ENCODE measurements around the gene ECEL1. TPM values are rescaled to one million over a fixed set of nuclear protein-coding genes. Genes with fewer than 3 reads are reported as not detected.

Gene ECEL1
- total RNA-seq, 3 donors from 2014 or later, result 0.16 to 0.24 TPM; not detected in 1

GRCh38 chr2:232493701-232494474 is 6.3 kb upstream of the ECEL1 start:
- Histone ChIP-seq H3K4me3 (no peak overlapping the region), H3K4me1 (ENCODE audit: low read depth) (no peaks in the 10 kb centered on the region), H3K36me3 (ENCODE audit: low read depth) (no peaks in the 10 kb centered on the region), H3K9me3 (no peaks in the 10 kb centered on the region)
- DNase-seq (peak in 1 of 3 donors; percentile 27), ATAC-seq (no peak)
- TF ChIP-seq CTCF (IDR thresholded peaks at IDR 0.05), result no peak
- intact Hi-C loops (cut with DNase I, micrococcal nuclease), result no loop called here

GRCh38 chr2:232492963-232493700 is 5.5 kb upstream of the ECEL1 start:
- H3K36me3 ChIP-seq (ENCODE audit: low read depth), result no peaks in the 10 kb centered on the region
- no peak for TF ChIP-seq CTCF (IDR thresholded peaks at IDR 0.05)
- H3K4me3 ChIP-seq, result no peak overlapping the region
- DNase-seq (peak in 1 of 3 donors; percentile 23), ATAC-seq (no peak)
- H3K9me3 ChIP-seq, result no peaks in the 10 kb centered on the region
- H3K4me1 ChIP-seq (ENCODE audit: low read depth), result no peaks in the 10 kb centered on the region
- intact Hi-C loops (cut with DNase I, micrococcal nuclease), result no loop called here

- intact Hi-C loops (cut with DNase I, micrococcal nuclease), result no loop called here
- no peak overlapping the region for H3K4me3 ChIP-seq
- TF ChIP-seq CTCF (IDR thresholded peaks at IDR 0.05), result no peak
- DNase-seq, result peak in 1 of 3 donors; percentile 5
- no peak for ATAC-seq
- no peaks in the 10 kb centered on the region for H3K36me3 ChIP-seq (ENCODE audit: low read depth)
- no peaks in the 10 kb centered on the region for H3K4me1 ChIP-seq (ENCODE audit: low read depth)
- no peaks in the 10 kb centered on the region for H3K9me3 ChIP-seq
These were observed 4.7 kb upstream of the ECEL1 start for GRCh38 chr2:232492236-232492848.

GRCh38 chr2:232491139-232491780 is 3.6 kb upstream of the ECEL1 start:
- H3K36me3 ChIP-seq (ENCODE audit: low read depth), result no peaks in the 10 kb centered on the region
- intact Hi-C loops (cut with DNase I, micrococcal nuclease), result no loop called here
- peaks cover 5% of the 10 kb centered on the region for H3K4me1 ChIP-seq (ENCODE audit: low read depth)
- ATAC-seq (no peak), DNase-seq (peak in 1 of 3 donors; percentile 6)
- no peak for TF ChIP-seq CTCF (IDR thresholded peaks at IDR 0.05)
- H3K4me3 ChIP-seq, result no peak overlapping the region
- H3K9me3 ChIP-seq, result no peaks in the 10 kb centered on the region

All from mucosa of descending colon (tissue), 3 donors.